Islet of Langerhans (tissue), 1 donor: ENCODE results near the gene CLOCK.

ENCODE experiments used
- FAIRE-seq: peaks from one replicate; lab custom pipeline; 2011; peaks lifted over from hg19 to GRCh38; lab: Jason Lieb, UNC

Gene CLOCK

GRCh38 chr4:55378617-55379467, 167.9 kb downstream of the CLOCK start:
- FAIRE-seq: no peak
